IMR-90 (cell line): Measurements from ENCODE around the gene FAF1. TPM values are rescaled to one million over a fixed set of nuclear protein-coding genes. Genes with fewer than 3 reads are reported as not detected.

Source experiments
- ATAC-seq: fragments of 200-7000 bp; cut with Tn5 transposase; 2 replicates; pipeline ENCODE4 v1.9.1; 2020; ENCODE audit warnings: low read depth, mild to moderate bottlenecking, moderate library complexity
- BruUV-seq: library from RNA; stranded (reverse); fragments of 400-500 nt; replicated peaks from 2 replicates; lab custom pipeline; 2021; lab: Mats Ljungman, UMichigan
- CTCF ChIA-PET: fragments of 300-600 bp; formaldehyde crosslinking; extraction: SDS; loops from one replicate; lab custom pipeline; 2021; ENCODE audit warnings: antibody characterized with exemption; lab: Yijun Ruan, JAX
- POLR2A ChIA-PET: fragments of 300-600 bp; sonication (Branson Sonifier 250); formaldehyde crosslinking; loops from one replicate; lab custom pipeline; 2022; ENCODE audit warnings: antibody characterized with exemption; ENCODE audit not compliant: unreplicated experiment; lab: Charles Lee
- DNase-seq: peaks from one replicate; pipeline ENCODE4 v3.0.0; 2013
- H2AFZ ChIP-seq: replicated peaks from 2 replicates; pipeline ENCODE3; 2013; ENCODE audit warnings: low read length, mild to moderate bottlenecking; ENCODE audit not compliant: poor library complexity
- H2AK5ac ChIP-seq: 2 replicates; pipeline ENCODE4 v1.6.1; 2013; ENCODE audit warnings: low read depth, low read length, inconsistent platforms
- H2AK9ac ChIP-seq: replicated peaks from 2 replicates; pipeline ENCODE3; 2013; ENCODE audit warnings: mild to moderate bottlenecking, low read depth, low read length, moderate library complexity; ENCODE audit not compliant: poor library complexity
- H2BK120ac ChIP-seq: 2 replicates; pipeline ENCODE4 v1.6.1; 2013; ENCODE audit warnings: low read depth, low read length, inconsistent platforms
- H2BK15ac ChIP-seq: 3 replicates; pipeline ENCODE4 v1.6.1; 2013; ENCODE audit warnings: low read depth, low read length, inconsistent platforms
- H2BK20ac ChIP-seq: 2 replicates; pipeline ENCODE4 v1.6.1; 2013; ENCODE audit warnings: low read depth, mild to moderate bottlenecking, inconsistent platforms, low read length, moderate library complexity
- H2BK5ac ChIP-seq: 2 replicates; pipeline ENCODE4 v1.6.1; 2013; ENCODE audit warnings: mild to moderate bottlenecking, low read depth, low read length, inconsistent platforms; ENCODE audit not compliant: poor library complexity, severe bottlenecking
- H3K14ac ChIP-seq: replicated peaks from 2 replicates; pipeline ENCODE4 v1.6.1; 2013; ENCODE audit warnings: low read depth, low read length, inconsistent platforms
- H3K18ac ChIP-seq: 2 replicates; pipeline ENCODE4 v1.6.1; 2013; ENCODE audit warnings: low read depth, low read length, control low read depth
- H3K23ac ChIP-seq: 2 replicates; pipeline ENCODE4 v1.6.1; 2013; ENCODE audit warnings: low read depth, low read length, inconsistent platforms
- H3K27ac ChIP-seq: 2 replicates; pipeline ENCODE4 v1.5.1; 2013; ENCODE audit warnings: mild to moderate bottlenecking, control low read depth, low read length; ENCODE audit not compliant: insufficient read depth
- H3K27me3 ChIP-seq: 2 replicates; pipeline ENCODE4 v1.6.1; 2013; ENCODE audit warnings: low read length; ENCODE audit not compliant: control insufficient read depth, insufficient read depth
- H3K36me3 ChIP-seq: 2 replicates; pipeline ENCODE4 v1.6.1; 2013; ENCODE audit warnings: low read length, mixed read lengths; ENCODE audit not compliant: control insufficient read depth, insufficient read depth
- H3K4ac ChIP-seq: 2 replicates; pipeline ENCODE4 v1.6.1; 2013; ENCODE audit warnings: low read depth, low read length, inconsistent platforms
- H3K4me1 ChIP-seq: 2 replicates; pipeline ENCODE4 v1.6.1; 2013; ENCODE audit warnings: low read length, mixed read lengths; ENCODE audit not compliant: control insufficient read depth, insufficient read depth
- H3K4me2 ChIP-seq: 2 replicates; pipeline ENCODE4 v1.6.1; 2013; ENCODE audit warnings: low read depth, mild to moderate bottlenecking, control low read depth, low read length, moderate library complexity
- H3K4me3 ChIP-seq: 2 replicates; pipeline ENCODE4 v1.5.1; 2013; ENCODE audit warnings: low read depth, mild to moderate bottlenecking, control low read depth, low read length, moderate library complexity; ENCODE audit not compliant: insufficient read depth
- H3K56ac ChIP-seq: 2 replicates; pipeline ENCODE4 v1.6.1; 2013; ENCODE audit warnings: low read length, inconsistent platforms; ENCODE audit not compliant: insufficient read depth; ENCODE audit errors: extremely low read depth
- H3K79me1 ChIP-seq, 2 experiments: 2 replicates each; pipeline ENCODE4 v1.6.1; 2013; ENCODE audit warnings: low read length in 2 of 2, inconsistent platforms in 1 of 2, low read depth in 1 of 2
- H3K9ac ChIP-seq: 2 replicates; pipeline ENCODE4 v1.6.1; 2013; ENCODE audit warnings: low read depth, low read length, control low read depth
- H3K9me1 ChIP-seq: 2 replicates; pipeline ENCODE4 v1.6.1; 2013; ENCODE audit warnings: low read length, inconsistent platforms; ENCODE audit not compliant: insufficient read depth
- H3K9me3 ChIP-seq: 2 replicates; pipeline ENCODE4 v1.6.1; 2013; ENCODE audit warnings: low read length; ENCODE audit not compliant: control insufficient read depth, insufficient read depth
- H4K20me1 ChIP-seq: 2 replicates; pipeline ENCODE4 v1.6.1; 2013; ENCODE audit warnings: low read length, inconsistent platforms; ENCODE audit not compliant: insufficient read depth
- H4K5ac ChIP-seq: 2 replicates; pipeline ENCODE4 v1.6.1; 2013; ENCODE audit warnings: mild to moderate bottlenecking, low read depth, low read length, control low read depth
- H4K8ac ChIP-seq, 2 experiments: 2 replicates each; pipeline ENCODE4 v1.6.1; 2013; ENCODE audit warnings: low read depth in 2 of 2, low read length in 2 of 2, control low read depth in 1 of 2, inconsistent platforms in 1 of 2
- H4K91ac ChIP-seq: 2 replicates; pipeline ENCODE4 v1.6.1; 2013; ENCODE audit warnings: low read depth, low read length, inconsistent platforms; ENCODE audit not compliant: insufficient read depth
- CHD1 ChIP-seq: IDR thresholded peaks from 2 replicates; pipeline ENCODE4 v1.6.1; 2012; ENCODE audit warnings: low read depth, low read length, improper control_type of control experiment
- CTCF ChIP-seq: conservative IDR thresholded peaks from 2 replicates; pipeline ENCODE4 v1.5.1; 2012; ENCODE audit warnings: mild to moderate bottlenecking, low read depth, low read length, improper control_type of control experiment
- ELK1 ChIP-seq: fragments of 150-350 bp; IDR thresholded peaks from 2 replicates; pipeline ENCODE4 v1.6.1; 2016; ENCODE audit warnings: low read depth, mild to moderate bottlenecking, low read length, moderate library complexity, borderline replicate concordance
- FOS ChIP-seq: fragments of 150-350 bp; IDR thresholded peaks from 2 replicates; pipeline ENCODE4 v1.6.1; 2016; ENCODE audit warnings: low read depth, low read length
- MAZ ChIP-seq: IDR thresholded peaks from 2 replicates; pipeline ENCODE4 v1.6.1; 2012; ENCODE audit warnings: low read depth, mild to moderate bottlenecking, low read length, improper control_type of control experiment, moderate library complexity, borderline replicate concordance
- RAD21 ChIP-seq: IDR thresholded peaks from 2 replicates; pipeline ENCODE4 v1.6.1; 2012; ENCODE audit warnings: low read length, improper control_type of control experiment
- RCOR1 ChIP-seq: IDR thresholded peaks from 2 replicates; pipeline ENCODE4 v1.6.1; 2012; ENCODE audit warnings: mild to moderate bottlenecking, low read length, improper control_type of control experiment; ENCODE audit not compliant: insufficient replicate concordance
- SMC3 ChIP-seq: fragments of 150-350 bp; IDR thresholded peaks from 2 replicates; pipeline ENCODE4 v1.6.1; 2016; ENCODE audit warnings: low read depth, mild to moderate bottlenecking, antibody characterized with exemption, low read length, moderate library complexity
- WGBS, 2 experiments: methylation state at CpG; one replicate each; pipeline versions ENCODE4 v1.1.5 to v1.1.7; 2013; ENCODE audit warnings: missing lambda C conversion rate in 2 of 2; ENCODE audit not compliant: insufficient read length in 1 of 2; ENCODE audit errors: extremely low coverage in 2 of 2; 5-methylcytosine and 5-hydroxymethylcytosine counted together
- dilution Hi-C: fragments of 300-500 bp; cut with HindIII; formaldehyde crosslinking; loops from one replicate; pipeline ENCODE4 v1.14.3; 2018; ENCODE audit warnings: low sequenced_read_pairs; ENCODE audit not compliant: unreplicated experiment
- in situ Hi-C: fragments of 300-500 bp; cut with MboI; formaldehyde crosslinking; loops from 3 replicates; pipeline ENCODE4 v1.14.3; 2019; ENCODE audit warnings: low sequenced_read_pairs, inconsistent platforms, mixed read lengths
- intact Hi-C: fragments of 100-400 bp; cut with micrococcal nuclease; formaldehyde crosslinking; loops from 2 replicates; pipeline ENCODE4 v1.10.0; 2022
- polyA plus RNA-seq, 3 experiments: library from polyadenylated mRNA; depleted of rRNA; stranded (reverse); fragments of >200 nt; gene quantifications; 2 replicates each; pipeline ENCODE4 v1.2.3, GENCODE V29; 2012; ENCODE audit warnings: low replicate concordance in 1 of 3
- total RNA-seq: library from RNA; depleted of rRNA; stranded (reverse); fragments of >200 nt; gene quantifications from 2 replicates; pipeline ENCODE4 v1.2.3, GENCODE V29; 2012

FAF1 gene
- total and polyA plus RNA-seq, 2 of the 4 experiments (the other 2 are of a cell fraction), result 18.8 to 72.9 TPM

- Histone ChIP-seq H3K9ac (no peak overlapping the region), H3K27ac (no peak overlapping the region), H2AK5ac (no peak overlapping the region), H3K4me3 (no peak overlapping the region), H3K18ac (no peak overlapping the region), H3K36me3 (no peaks in the 10 kb centered on the region), H4K5ac (no peak overlapping the region), H2AK9ac (no peak overlapping the region), H4K8ac (no peak overlapping the region), H3K23ac (no peak overlapping the region), H4K91ac (no peak overlapping the region), H3K79me1 (no peaks in the 10 kb centered on the region), H2BK5ac (no peak overlapping the region), H4K20me1 (no peaks in the 10 kb centered on the region), H2AFZ (peak overlapping the region; percentile 24), H3K27me3 (peaks cover 98% of the 10 kb centered on the region), H2BK20ac (no peak overlapping the region), H3K9me1 (no peaks in the 10 kb centered on the region), H3K4me1 (peaks cover 2% of the 10 kb centered on the region; the same call in 1 of the 2 replicates), H3K4me2 (no peak overlapping the region), H3K14ac (no peak overlapping the region), H3K56ac (no peak overlapping the region), H2BK15ac (no peak overlapping the region), H3K4ac (no peak overlapping the region), H2BK120ac (no peak overlapping the region), H3K9me3 (peaks cover 3% of the 10 kb centered on the region; the same call in 1 of the 2 replicates)
- 3% methylated on average over 34 of the region's 60 CpGs; no CpG with 5 or more reads in 1 of the 2 experiments for WGBS, 2 experiments
- intact Hi-C loops, result no loop called here
- no TSS peak for BruUV-seq
- dilution Hi-C loops, result no loop called here
- DNase-seq (no peak), ATAC-seq (no peak)
- no peak for TF ChIP-seq RAD21
- TF ChIP-seq CTCF, result no peak
- no peak for TF ChIP-seq CHD1
- TF ChIP-seq MAZ, result no peak
- no peak for TF ChIP-seq SMC3
- no peak for TF ChIP-seq ELK1
- no peak for TF ChIP-seq RCOR1
- TF ChIP-seq FOS, result no peak
- ChIA-PET POLR2A (no interaction called here), CTCF (no interaction called here)
- in situ Hi-C loops, result no loop called here
These were observed 540.7 kb downstream of the FAF1 start for GRCh38 chr1:50419192-50419906.
